B cell (primary cell): Measurements from ENCODE around the gene OR51M1. TPM values are rescaled to one million over a fixed set of nuclear protein-coding genes. Genes with fewer than 3 reads are reported as not detected.

Experiments
- ATAC-seq: fragments of 200-7000 bp; cut with Tn5 transposase; one replicate; pipeline ENCODE4 v1.10.0; 2021; ENCODE audit warnings: low read depth, mild to moderate bottlenecking, moderate number of reproducible peaks, moderate library complexity
- CTCF ChIA-PET: fragments of 350-600 bp; sonication (Branson Sonifier 250); formaldehyde crosslinking; loops from one replicate; lab custom pipeline; 2021; ENCODE audit warnings: antibody characterized with exemption, inconsistent platforms; lab: Charles Lee
- POLR2A ChIA-PET: fragments of 350-600 bp; sonication (Branson Sonifier 250); formaldehyde crosslinking; loops from one replicate; lab custom pipeline; 2021; ENCODE audit warnings: antibody characterized with exemption; lab: Charles Lee
- DNase-seq: peaks from one replicate; pipeline ENCODE4 v3.0.0; 2013
- H2AFZ ChIP-seq: 2 replicates; pipeline ENCODE4 v1.6.1; 2012; ENCODE audit warnings: mild to moderate bottlenecking, low read depth, low read length; ENCODE audit not compliant: insufficient read depth, poor library complexity, severe bottlenecking
- H3K27ac ChIP-seq, 2 donors: 1 replicate in 1 of 2; 2 replicates in 1 of 2; pipeline ENCODE4 v1.5.1; 2012 to 2013; ENCODE audit warnings: low read length in 2 of 2, mild to moderate bottlenecking in 2 of 2, moderate library complexity in 1 of 2
- H3K27me3 ChIP-seq, 4 experiments: fragments of 200-600 bp in 1 of 4; sonication (generic) in 1 of 4; replicated peaks in 1 of 4; 1 replicate in 2 of 4; 2 replicates in 2 of 4; pipeline versions ENCODE4 v1.6.1 to v1.7.0; 2013 to 2016; ENCODE audit warnings: low read length in 3 of 4, mild to moderate bottlenecking in 2 of 4, mixed read lengths in 1 of 4, moderate library complexity in 1 of 4; ENCODE audit not compliant: insufficient read depth in 4 of 4, control insufficient read depth in 3 of 4; ENCODE audit errors: control extremely low read depth in 1 of 4
- H3K36me3 ChIP-seq, 2 experiments: replicated peaks in 1 of 2; 1 replicate in 1 of 2; 2 replicates in 1 of 2; pipeline versions ENCODE4 v1.6.1 to v1.7.1; 2013; ENCODE audit warnings: low read length in 1 of 2; ENCODE audit not compliant: insufficient read depth in 2 of 2, control insufficient read depth in 1 of 2; ENCODE audit errors: control extremely low read depth in 1 of 2, extremely low read depth in 1 of 2
- H3K4me1 ChIP-seq, 2 donors: fragments of 200-600 bp in 1 of 2; sonication (generic) in 1 of 2; 1 replicate in 1 of 2; 2 replicates in 1 of 2; pipeline versions ENCODE4 v1.5.1 to v1.6.1; 2013 to 2017; ENCODE audit warnings: low read length in 2 of 2; ENCODE audit not compliant: control insufficient read depth in 2 of 2, insufficient read depth in 2 of 2
- H3K4me2 ChIP-seq: replicated peaks from 2 replicates; pipeline ENCODE3; 2012; ENCODE audit warnings: mild to moderate bottlenecking, low read depth, low read length; ENCODE audit not compliant: poor library complexity, severe bottlenecking
- H3K4me3 ChIP-seq, 5 experiments: fragments of 200-600 bp in 1 of 5; sonication (generic) in 1 of 5; 1 replicate in 3 of 5; 2 replicates in 2 of 5; pipeline versions ENCODE4 v1.5.1 to v1.7.0; 2011 to 2016; ENCODE audit warnings: low read length in 4 of 5, mild to moderate bottlenecking in 4 of 5, low read depth in 2 of 5, control low read depth in 1 of 5, moderate library complexity in 1 of 5; ENCODE audit not compliant: insufficient read depth in 1 of 5; ENCODE audit errors: control extremely low read depth in 1 of 5, extremely low read depth in 1 of 5
- H3K79me2 ChIP-seq: fragments of 200-600 bp; sonication (generic); one replicate; pipeline ENCODE4 v1.6.0; 2016; ENCODE audit warnings: low read length; ENCODE audit not compliant: control insufficient read depth, insufficient read depth
- H3K9ac ChIP-seq: fragments of 200-600 bp; sonication (generic); 2 replicates; pipeline ENCODE4 v1.6.1; 2017; ENCODE audit warnings: mild to moderate bottlenecking, low read length, moderate library complexity
- H3K9me3 ChIP-seq, 3 donors: one replicate each; pipeline versions ENCODE4 v1.6.1 to v1.7.1; 2013; ENCODE audit warnings: low read length in 2 of 3; ENCODE audit not compliant: control insufficient read depth in 2 of 3, insufficient read depth in 1 of 3; ENCODE audit errors: control extremely low read depth in 1 of 3
- H4K20me1 ChIP-seq: 2 replicates; pipeline ENCODE4 v1.6.0; 2012; ENCODE audit warnings: mild to moderate bottlenecking, low read length; ENCODE audit not compliant: insufficient read depth, control insufficient read depth, poor library complexity, severe bottlenecking
- H3K27ac Mint-ChIP-seq: one replicate; pipeline ENCODE4 v1.8.0; 2021; ENCODE audit warnings: mixed read lengths
- H3K27me3 Mint-ChIP-seq: one replicate; pipeline ENCODE4 v1.8.0; 2021; ENCODE audit warnings: mixed read lengths
- H3K4me1 Mint-ChIP-seq: one replicate; pipeline ENCODE4 v1.8.0; 2021; ENCODE audit warnings: mixed read lengths
- H3K4me3 Mint-ChIP-seq: one replicate; pipeline ENCODE4 v1.8.0; 2021; ENCODE audit warnings: mixed read lengths
- H3K9me3 Mint-ChIP-seq: one replicate; pipeline ENCODE4 v1.8.0; 2022; ENCODE audit warnings: mixed read lengths; ENCODE audit not compliant: insufficient read depth
- EZH2 ChIP-seq: IDR thresholded peaks from 2 replicates; pipeline ENCODE4 v1.6.1; 2012; ENCODE audit warnings: borderline replicate concordance, low read depth, mild to moderate bottlenecking, moderate library complexity, low read length; ENCODE audit not compliant: insufficient read depth, poor library complexity, severe bottlenecking
- WGBS: methylation state at CpG from one replicate; pipeline ENCODE4 v1.1.5; 2013; ENCODE audit warnings: missing lambda C conversion rate; ENCODE audit not compliant: insufficient coverage; 5-methylcytosine and 5-hydroxymethylcytosine counted together
- intact Hi-C: fragments of 100-400 bp; cut with micrococcal nuclease; formaldehyde crosslinking; loops from one replicate; pipeline ENCODE4 v1.10.0; 2022
- polyA plus RNA-seq: library from polyadenylated mRNA; depleted of rRNA; stranded (reverse); fragments of >200 nt; gene quantifications from 2 replicates; pipeline ENCODE4 v1.2.3, GENCODE V29; 2012
- total RNA-seq, 2 donors: library from RNA; stranded (reverse); fragments of 120-200 nt in 1 of 2; gene quantifications; 1 replicate in 1 of 2; 2 replicates in 1 of 2; pipeline versions ENCODE4 v1.2.3 to v1.2.4, GENCODE V29; 2013 to 2022
- TF ChIP-seq, protein P1 (sequence below): fragments of 200-600 bp; IDR thresholded peaks from one replicate; pipeline ENCODE4 v1.8.0; 2022; ENCODE audit warnings: antibody characterized with exemption, mild to moderate bottlenecking

The OR51M1 gene
- total and polyA plus RNA-seq, 2 donors (not counting 1 experiment from before 2014, with no cell fraction given), result not detected

GRCh38 chr11:5366856-5367255 lies 16.8 kb upstream of the OR51M1 start:
- H3K36me3 ChIP-seq, result no peaks in the 10 kb centered on the region
- Mint-ChIP-seq H3K27me3 (peaks cover 16% of the 10 kb centered on the region), H3K4me1 (no peaks in the 10 kb centered on the region), H3K4me3 (no peak overlapping the region), H3K27ac (no peak overlapping the region), H3K9me3 (no peaks in the 10 kb centered on the region)
- H3K27ac ChIP-seq, result no peak overlapping the region
- POLR2A ChIA-PET, result no interaction called here
- no peaks in the 10 kb centered on the region for H3K9me3 ChIP-seq
- H3K79me2 ChIP-seq, result no peaks in the 10 kb centered on the region
- H4K20me1 ChIP-seq, result no peaks in the 10 kb centered on the region
- H2AFZ ChIP-seq, result no peak overlapping the region
- H3K27me3 ChIP-seq, result peaks cover 0 to 4% (median 0%) of the 10 kb centered on the region in 4 experiments
- no peak for TF ChIP-seq EZH2
- TF ChIP-seq, protein P1, sequence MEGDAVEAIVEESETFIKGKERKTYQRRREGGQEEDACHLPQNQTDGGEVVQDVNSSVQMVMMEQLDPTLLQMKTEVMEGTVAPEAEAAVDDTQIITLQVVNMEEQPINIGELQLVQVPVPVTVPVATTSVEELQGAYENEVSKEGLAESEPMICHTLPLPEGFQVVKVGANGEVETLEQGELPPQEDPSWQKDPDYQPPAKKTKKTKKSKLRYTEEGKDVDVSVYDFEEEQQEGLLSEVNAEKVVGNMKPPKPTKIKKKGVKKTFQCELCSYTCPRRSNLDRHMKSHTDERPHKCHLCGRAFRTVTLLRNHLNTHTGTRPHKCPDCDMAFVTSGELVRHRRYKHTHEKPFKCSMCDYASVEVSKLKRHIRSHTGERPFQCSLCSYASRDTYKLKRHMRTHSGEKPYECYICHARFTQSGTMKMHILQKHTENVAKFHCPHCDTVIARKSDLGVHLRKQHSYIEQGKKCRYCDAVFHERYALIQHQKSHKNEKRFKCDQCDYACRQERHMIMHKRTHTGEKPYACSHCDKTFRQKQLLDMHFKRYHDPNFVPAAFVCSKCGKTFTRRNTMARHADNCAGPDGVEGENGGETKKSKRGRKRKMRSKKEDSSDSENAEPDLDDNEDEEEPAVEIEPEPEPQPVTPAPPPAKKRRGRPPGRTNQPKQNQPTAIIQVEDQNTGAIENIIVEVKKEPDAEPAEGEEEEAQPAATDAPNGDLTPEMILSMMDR, result no peak
- H3K4me1 ChIP-seq, result no peaks in the 10 kb centered on the region
- no peak for DNase-seq
- H3K9ac ChIP-seq, result no peak overlapping the region
- ATAC-seq, result no peak
- CTCF ChIA-PET, result no interaction called here
- H3K4me2 ChIP-seq, result no peak overlapping the region
- WGBS, result 60% methylated on average over 1 of the region's 1 CpG
- intact Hi-C loops, result no loop called here
- no peak overlapping the region for H3K4me3 ChIP-seq

DNA sequence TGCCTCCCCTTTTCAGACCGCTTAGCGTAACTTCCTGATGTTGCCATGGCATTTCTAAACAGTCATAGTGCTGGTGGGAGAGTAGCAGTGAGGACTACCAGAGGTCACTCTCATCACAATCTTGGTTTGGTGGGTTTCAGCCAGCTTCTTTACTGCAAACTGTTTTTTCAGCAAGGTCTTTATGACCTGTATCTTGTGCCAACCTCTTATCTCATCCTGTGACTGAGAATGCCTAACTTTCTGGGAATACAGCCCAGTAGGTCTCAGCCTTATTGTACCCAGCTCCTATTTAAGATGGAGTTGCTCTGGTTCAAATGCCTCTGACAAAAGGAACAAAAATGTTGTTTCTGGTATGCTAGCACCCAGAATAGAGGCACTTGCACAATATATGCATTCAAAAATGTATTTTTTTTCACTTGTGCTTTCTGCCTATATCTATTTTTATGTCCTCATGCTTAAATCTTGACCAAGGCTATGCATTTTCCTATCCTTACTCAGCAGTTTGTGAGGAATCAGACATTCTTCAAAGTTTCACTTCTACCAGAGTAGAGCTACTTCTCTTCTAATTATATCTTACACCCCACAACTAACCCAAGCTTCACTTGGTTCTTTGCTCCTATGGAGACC lies 16.1 kb upstream of the OR51M1 start:
- intact Hi-C loops, result no loop called here
- ATAC-seq, result no peak
- no peak overlapping the region for H3K27ac Mint-ChIP-seq

More for the DNA sequence above, 16.1 kb upstream of the OR51M1 start:
- Histone ChIP-seq H3K79me2 (no peaks in the 10 kb centered on the region), H3K4me2 (no peak overlapping the region), H3K36me3 (no peaks in the 10 kb centered on the region), H3K27me3 (peaks cover 0 to 4% (median 0%) of the 10 kb centered on the region in 4 experiments), H3K9ac (no peak overlapping the region), H3K4me3 (no peak overlapping the region), H2AFZ (no peak overlapping the region), H3K27ac (no peak overlapping the region), H4K20me1 (no peaks in the 10 kb centered on the region), H3K4me1 (no peaks in the 10 kb centered on the region), H3K9me3 (no peaks in the 10 kb centered on the region)
- POLR2A ChIA-PET, result no interaction called here
- H3K9me3 Mint-ChIP-seq, result peaks cover under 1% of the 10 kb centered on the region
- TF ChIP-seq, protein P1, result no peak
- TF ChIP-seq EZH2, result no peak
- DNase-seq, result no peak
- peaks cover 16% of the 10 kb centered on the region for H3K27me3 Mint-ChIP-seq
- CTCF ChIA-PET, result no interaction called here
- H3K4me3 Mint-ChIP-seq, result no peak overlapping the region
- no peaks in the 10 kb centered on the region for H3K4me1 Mint-ChIP-seq
- WGBS, result 100% methylated on average over 1 of the region's 2 CpGs
